ENCODE measurements around the gene LAMB4.

The LAMB4 gene

GRCh38 chr7:107989618-107990373 lies 140.4 kb downstream of the LAMB4 start:
- no peak for DNase-seq

- no peak for DNase-seq
These were observed 147.2 kb downstream of the LAMB4 start for GRCh38 chr7:107982918-107983389.

- DNase-seq = peak; percentile 48
These were observed 147.9 kb downstream of the LAMB4 start for GRCh38 chr7:107982042-107982840.

GRCh38 chr7:107981466-107981865 lies 148.7 kb downstream of the LAMB4 start:
- no peak for DNase-seq

GRCh38 chr7:107980671-107981190 lies 149.4 kb downstream of the LAMB4 start:
- no peak for DNase-seq

GRCh38 chr7:107980171-107980570 lies 150.0 kb downstream of the LAMB4 start:
- no peak for DNase-seq

GRCh38 chr7:107978815-107979408 lies 151.2 kb downstream of the LAMB4 start:
- no peak for DNase-seq

- no peak for DNase-seq
These were observed 153.1 kb downstream of the LAMB4 start for GRCh38 chr7:107977048-107977447.

- no peak for DNase-seq
These were observed 153.5 kb downstream of the LAMB4 start for GRCh38 chr7:107976620-107977019.

GRCh38 chr7:107975394-107976013 lies 154.7 kb downstream of the LAMB4 start:
- DNase-seq = no peak

- no peak for DNase-seq
These were observed 156.3 kb downstream of the LAMB4 start for GRCh38 chr7:107973861-107974260.
